Measurements from ENCODE around the gene TMEM109.

The TMEM109 gene

DNA sequence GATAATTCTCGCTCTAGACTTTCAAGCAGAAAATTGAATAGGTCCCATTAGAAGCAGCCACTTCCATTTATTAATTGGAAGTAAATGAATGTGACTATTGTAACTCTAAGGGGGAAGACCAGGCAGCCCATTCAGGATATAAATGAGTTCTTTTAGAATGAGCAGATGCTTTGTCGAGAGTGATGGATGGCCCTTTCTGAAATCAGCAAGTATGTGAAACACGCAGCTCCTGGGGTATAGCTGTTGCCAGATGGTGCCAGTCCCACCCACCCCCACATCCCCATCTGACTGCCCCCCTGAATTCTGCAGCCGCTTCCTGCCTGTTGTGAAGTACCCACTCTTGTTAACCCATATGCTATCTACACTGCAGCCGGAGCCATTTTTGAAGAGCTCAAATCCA is 34.3 kb downstream of the TMEM109 start:
- TF ChIP-seq ZNF8 (CRISPR knock-in tag; IDR thresholded peaks at IDR 0.05) (no peak), RARB (CRISPR knock-in tag; IDR thresholded peaks at IDR 0.05) (no peak), OSR1 (CRISPR knock-in tag; IDR thresholded peaks at IDR 0.05) (no peak), CSDC2 (CRISPR knock-in tag; IDR thresholded peaks at IDR 0.05) (no peak), ARNTL (CRISPR knock-in tag; IDR thresholded peaks at IDR 0.05; ENCODE audit: borderline replicate concordance, low read depth) (no peak), ZNF70 (CRISPR knock-in tag; IDR thresholded peaks at IDR 0.05) (no peak), TCF4 (CRISPR knock-in tag; IDR thresholded peaks at IDR 0.05; ENCODE audit: borderline replicate concordance) (no peak), PATZ1 (CRISPR knock-in tag; IDR thresholded peaks at IDR 0.05; ENCODE audit: borderline replicate concordance) (no peak), ZC3H10 (CRISPR knock-in tag; IDR thresholded peaks at IDR 0.05) (no peak)
- no peak for ATAC-seq

DNA sequence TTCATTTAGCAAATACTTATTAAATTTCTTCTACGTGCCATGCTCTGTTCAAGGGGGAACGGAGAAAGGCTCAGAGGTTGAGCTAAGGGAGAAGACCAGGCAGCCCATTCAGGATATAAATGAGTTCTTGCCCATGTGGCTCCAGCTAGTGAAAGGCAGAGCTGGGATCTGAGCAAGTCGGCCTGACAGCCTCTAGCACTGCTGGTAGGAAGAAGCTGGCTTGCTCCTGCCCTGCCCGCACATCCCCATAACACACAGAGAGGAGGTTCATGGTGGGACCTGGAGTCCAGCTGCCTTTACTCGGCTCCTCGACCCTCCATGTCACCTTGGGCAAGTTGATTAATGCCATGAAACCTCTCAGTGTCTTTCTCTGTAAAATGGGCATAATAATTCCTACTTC is 36.1 kb downstream of the TMEM109 start:
- TF ChIP-seq CSDC2 (CRISPR knock-in tag; IDR thresholded peaks at IDR 0.05) (no peak), ZNF70 (CRISPR knock-in tag; IDR thresholded peaks at IDR 0.05) (no peak), ESRRG (CRISPR knock-in tag; IDR thresholded peaks at IDR 0.05) (no peak), ARNTL (CRISPR knock-in tag; IDR thresholded peaks at IDR 0.05; ENCODE audit: borderline replicate concordance, low read depth) (no peak), ZC3H10 (CRISPR knock-in tag; IDR thresholded peaks at IDR 0.05) (no peak), OSR1 (CRISPR knock-in tag; IDR thresholded peaks at IDR 0.05) (no peak), TCF4 (CRISPR knock-in tag; IDR thresholded peaks at IDR 0.05; ENCODE audit: borderline replicate concordance) (no peak)
- TF ChIP-seq, protein P1, sequence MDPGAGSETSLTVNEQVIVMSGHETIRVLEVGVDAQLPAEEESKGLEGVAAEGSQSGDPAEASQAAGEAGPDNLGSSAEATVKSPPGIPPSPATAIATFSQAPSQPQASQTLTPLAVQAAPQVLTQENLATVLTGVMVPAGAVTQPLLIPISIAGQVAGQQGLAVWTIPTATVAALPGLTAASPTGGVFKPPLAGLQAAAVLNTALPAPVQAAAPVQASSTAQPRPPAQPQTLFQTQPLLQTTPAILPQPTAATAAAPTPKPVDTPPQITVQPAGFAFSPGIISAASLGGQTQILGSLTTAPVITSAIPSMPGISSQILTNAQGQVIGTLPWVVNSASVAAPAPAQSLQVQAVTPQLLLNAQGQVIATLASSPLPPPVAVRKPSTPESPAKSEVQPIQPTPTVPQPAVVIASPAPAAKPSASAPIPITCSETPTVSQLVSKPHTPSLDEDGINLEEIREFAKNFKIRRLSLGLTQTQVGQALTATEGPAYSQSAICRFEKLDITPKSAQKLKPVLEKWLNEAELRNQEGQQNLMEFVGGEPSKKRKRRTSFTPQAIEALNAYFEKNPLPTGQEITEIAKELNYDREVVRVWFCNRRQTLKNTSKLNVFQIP (CRISPR knock-in tag; IDR thresholded peaks at IDR 0.05; ENCODE audit: borderline replicate concordance, low read depth), result no peak
- no peak for ATAC-seq

GRCh38 chr11:60950933-60951605 is 37.1 kb downstream of the TMEM109 start:
- no peak for ATAC-seq
- no peak for TF ChIP-seq ZFP3 (CRISPR knock-in tag; IDR thresholded peaks at IDR 0.05)
- TF ChIP-seq, protein P2, sequence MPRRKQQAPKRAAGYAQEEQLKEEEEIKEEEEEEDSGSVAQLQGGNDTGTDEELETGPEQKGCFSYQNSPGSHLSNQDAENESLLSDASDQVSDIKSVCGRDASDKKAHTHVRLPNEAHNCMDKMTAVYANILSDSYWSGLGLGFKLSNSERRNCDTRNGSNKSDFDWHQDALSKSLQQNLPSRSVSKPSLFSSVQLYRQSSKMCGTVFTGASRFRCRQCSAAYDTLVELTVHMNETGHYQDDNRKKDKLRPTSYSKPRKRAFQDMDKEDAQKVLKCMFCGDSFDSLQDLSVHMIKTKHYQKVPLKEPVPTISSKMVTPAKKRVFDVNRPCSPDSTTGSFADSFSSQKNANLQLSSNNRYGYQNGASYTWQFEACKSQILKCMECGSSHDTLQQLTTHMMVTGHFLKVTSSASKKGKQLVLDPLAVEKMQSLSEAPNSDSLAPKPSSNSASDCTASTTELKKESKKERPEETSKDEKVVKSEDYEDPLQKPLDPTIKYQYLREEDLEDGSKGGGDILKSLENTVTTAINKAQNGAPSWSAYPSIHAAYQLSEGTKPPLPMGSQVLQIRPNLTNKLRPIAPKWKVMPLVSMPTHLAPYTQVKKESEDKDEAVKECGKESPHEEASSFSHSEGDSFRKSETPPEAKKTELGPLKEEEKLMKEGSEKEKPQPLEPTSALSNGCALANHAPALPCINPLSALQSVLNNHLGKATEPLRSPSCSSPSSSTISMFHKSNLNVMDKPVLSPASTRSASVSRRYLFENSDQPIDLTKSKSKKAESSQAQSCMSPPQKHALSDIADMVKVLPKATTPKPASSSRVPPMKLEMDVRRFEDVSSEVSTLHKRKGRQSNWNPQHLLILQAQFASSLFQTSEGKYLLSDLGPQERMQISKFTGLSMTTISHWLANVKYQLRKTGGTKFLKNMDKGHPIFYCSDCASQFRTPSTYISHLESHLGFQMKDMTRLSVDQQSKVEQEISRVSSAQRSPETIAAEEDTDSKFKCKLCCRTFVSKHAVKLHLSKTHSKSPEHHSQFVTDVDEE (CRISPR knock-in tag; IDR thresholded peaks at IDR 0.05), result no peak
- no peak for TF ChIP-seq TCF4 (CRISPR knock-in tag; IDR thresholded peaks at IDR 0.05; ENCODE audit: borderline replicate concordance)
- TF ChIP-seq ARNTL (CRISPR knock-in tag; IDR thresholded peaks at IDR 0.05; ENCODE audit: borderline replicate concordance, low read depth), result no peak
- no peak for TF ChIP-seq BACH2 (CRISPR knock-in tag; IDR thresholded peaks at IDR 0.05; ENCODE audit: borderline replicate concordance)
- TF ChIP-seq ZNF8 (CRISPR knock-in tag; IDR thresholded peaks at IDR 0.05), result no peak
- no peak for TF ChIP-seq PPARA (CRISPR knock-in tag; IDR thresholded peaks at IDR 0.05; ENCODE audit: borderline replicate concordance)
- TF ChIP-seq OSR1 (CRISPR knock-in tag; IDR thresholded peaks at IDR 0.05), result no peak
- no peak for TF ChIP-seq ZNF70 (CRISPR knock-in tag; IDR thresholded peaks at IDR 0.05)
- TF ChIP-seq GLIS3 (CRISPR knock-in tag; IDR thresholded peaks at IDR 0.05), result no peak
- TF ChIP-seq, protein P3, sequence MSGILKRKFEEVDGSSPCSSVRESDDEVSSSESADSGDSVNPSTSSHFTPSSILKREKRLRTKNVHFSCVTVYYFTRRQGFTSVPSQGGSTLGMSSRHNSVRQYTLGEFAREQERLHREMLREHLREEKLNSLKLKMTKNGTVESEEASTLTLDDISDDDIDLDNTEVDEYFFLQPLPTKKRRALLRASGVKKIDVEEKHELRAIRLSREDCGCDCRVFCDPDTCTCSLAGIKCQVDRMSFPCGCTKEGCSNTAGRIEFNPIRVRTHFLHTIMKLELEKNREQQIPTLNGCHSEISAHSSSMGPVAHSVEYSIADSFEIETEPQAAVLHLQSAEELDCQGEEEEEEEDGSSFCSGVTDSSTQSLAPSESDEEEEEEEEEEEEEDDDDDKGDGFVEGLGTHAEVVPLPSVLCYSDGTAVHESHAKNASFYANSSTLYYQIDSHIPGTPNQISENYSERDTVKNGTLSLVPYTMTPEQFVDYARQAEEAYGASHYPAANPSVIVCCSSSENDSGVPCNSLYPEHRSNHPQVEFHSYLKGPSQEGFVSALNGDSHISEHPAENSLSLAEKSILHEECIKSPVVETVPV (CRISPR knock-in tag; IDR thresholded peaks at IDR 0.05), result no peak
- TF ChIP-seq TOX (CRISPR knock-in tag; IDR thresholded peaks at IDR 0.05; ENCODE audit: borderline replicate concordance), result no peak
- TF ChIP-seq, protein P1 (CRISPR knock-in tag; IDR thresholded peaks at IDR 0.05; ENCODE audit: borderline replicate concordance, low read depth), result no peak
- TF ChIP-seq CREB5 (CRISPR knock-in tag; IDR thresholded peaks at IDR 0.05; ENCODE audit: low read depth), result no peak
- no peak for TF ChIP-seq SNAI2 (CRISPR knock-in tag; IDR thresholded peaks at IDR 0.05)
- TF ChIP-seq RARB (CRISPR knock-in tag; IDR thresholded peaks at IDR 0.05), result no peak

Data from SK-N-SH treated with all-trans-retinoic acid at 6 μM for 48 hours (cell line).